ENCODE results near the gene CELSR3. TPM values are rescaled to one million over a fixed set of nuclear protein-coding genes. Genes with fewer than 3 reads are reported as not detected.

Gene CELSR3
- polyA plus RNA-seq, 2 of the 4 experiments (the other 2 are of a cell fraction): 2.2 to 4.8 TPM

- ATAC-seq (peak; percentile 98 to 100), FAIRE-seq (no peak), DNase-seq (ENCODE audit: low read depth in 1 of 2, low spot score in 1 of 2) (peak; percentile 77 to 92)
- 12% methylated on average over 24 of the region's 86 CpGs for WGBS (ENCODE audit: missing lambda C conversion rate)
- H3K4me1 ChIP-seq: peaks cover 19% of the 10 kb centered on the region
- H3K4me2 ChIP-seq: peak within 1 kb of the TSS; percentile 95
- no peaks in the 10 kb centered on the region for H3K9me3 ChIP-seq
- peak within 1 kb of the TSS; percentile 87 to 99 for H3K27ac ChIP-seq
- TF ChIP-seq BCL3 (IDR thresholded peaks at IDR 0.05): peak; percentile 28; the same call in 1 of the 3 replicates
- TF ChIP-seq KDM5A (IDR thresholded peaks at IDR 0.05): peak; percentile 86
- TF ChIP-seq, protein P1, sequence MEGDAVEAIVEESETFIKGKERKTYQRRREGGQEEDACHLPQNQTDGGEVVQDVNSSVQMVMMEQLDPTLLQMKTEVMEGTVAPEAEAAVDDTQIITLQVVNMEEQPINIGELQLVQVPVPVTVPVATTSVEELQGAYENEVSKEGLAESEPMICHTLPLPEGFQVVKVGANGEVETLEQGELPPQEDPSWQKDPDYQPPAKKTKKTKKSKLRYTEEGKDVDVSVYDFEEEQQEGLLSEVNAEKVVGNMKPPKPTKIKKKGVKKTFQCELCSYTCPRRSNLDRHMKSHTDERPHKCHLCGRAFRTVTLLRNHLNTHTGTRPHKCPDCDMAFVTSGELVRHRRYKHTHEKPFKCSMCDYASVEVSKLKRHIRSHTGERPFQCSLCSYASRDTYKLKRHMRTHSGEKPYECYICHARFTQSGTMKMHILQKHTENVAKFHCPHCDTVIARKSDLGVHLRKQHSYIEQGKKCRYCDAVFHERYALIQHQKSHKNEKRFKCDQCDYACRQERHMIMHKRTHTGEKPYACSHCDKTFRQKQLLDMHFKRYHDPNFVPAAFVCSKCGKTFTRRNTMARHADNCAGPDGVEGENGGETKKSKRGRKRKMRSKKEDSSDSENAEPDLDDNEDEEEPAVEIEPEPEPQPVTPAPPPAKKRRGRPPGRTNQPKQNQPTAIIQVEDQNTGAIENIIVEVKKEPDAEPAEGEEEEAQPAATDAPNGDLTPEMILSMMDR (IDR thresholded peaks at IDR 0.05): peak; percentile 44; the same call in 2 of the 3 replicates
- no peak for TF ChIP-seq JUNB (IDR thresholded peaks at IDR 0.05)
- peak; percentile 4 for TF ChIP-seq MAFK (IDR thresholded peaks at IDR 0.05; ENCODE audit: partially characterized antibody)
- peak; percentile 69 for TF ChIP-seq SMC3 (IDR thresholded peaks at IDR 0.05)
- TF ChIP-seq JUN (IDR thresholded peaks at IDR 0.05): peak in 1 of 2 experiments; percentile 71; a peak in 3 of 5 replicates
- no peak for TF ChIP-seq CBX2 (IDR thresholded peaks at IDR 0.05; ENCODE audit: borderline replicate concordance, low read depth)
- peak; percentile 32 to 45; a peak in 3 of 5 replicates for TF ChIP-seq RAD21 (conservative IDR thresholded peaks at IDR 0.05 in 1 of 2, IDR thresholded peaks at IDR 0.05 in 1 of 2)
- TF ChIP-seq, protein P2, sequence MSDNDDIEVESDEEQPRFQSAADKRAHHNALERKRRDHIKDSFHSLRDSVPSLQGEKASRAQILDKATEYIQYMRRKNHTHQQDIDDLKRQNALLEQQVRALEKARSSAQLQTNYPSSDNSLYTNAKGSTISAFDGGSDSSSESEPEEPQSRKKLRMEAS (IDR thresholded peaks at IDR 0.05): peak; percentile 56; the same call in 1 of the 2 replicates
- TF ChIP-seq RNF2 (IDR thresholded peaks at IDR 0.05; ENCODE audit: borderline replicate concordance, low read depth): no peak
- TF ChIP-seq, protein P3, sequence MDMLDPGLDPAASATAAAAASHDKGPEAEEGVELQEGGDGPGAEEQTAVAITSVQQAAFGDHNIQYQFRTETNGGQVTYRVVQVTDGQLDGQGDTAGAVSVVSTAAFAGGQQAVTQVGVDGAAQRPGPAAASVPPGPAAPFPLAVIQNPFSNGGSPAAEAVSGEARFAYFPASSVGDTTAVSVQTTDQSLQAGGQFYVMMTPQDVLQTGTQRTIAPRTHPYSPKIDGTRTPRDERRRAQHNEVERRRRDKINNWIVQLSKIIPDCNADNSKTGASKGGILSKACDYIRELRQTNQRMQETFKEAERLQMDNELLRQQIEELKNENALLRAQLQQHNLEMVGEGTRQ (IDR thresholded peaks at IDR 0.05): no peak
- TF ChIP-seq POLR2A (IDR thresholded peaks at IDR 0.05; ENCODE audit: low read length): peak; percentile 89
- TF ChIP-seq PHF8 (IDR thresholded peaks at IDR 0.05; ENCODE audit: borderline replicate concordance, low read depth): peak; percentile 74; the same call in 1 of the 2 replicates
- peak within 1 kb of the TSS; percentile 70 for H3K4me3 ChIP-seq
- POLR2A ChIA-PET: interaction anchor here (0.6 to 1.3 kb wide), 2 partner anchors 11 to 13 kb away, joined by 3 read pairs; no protein-coding TSS in a partner anchor
- CTCF ChIA-PET: interaction anchor here (0.6 to 2.7 kb wide), 7 partner anchors 8 to 50 kb away, joined by 3 to 13 read pairs (median 3); partner anchors contain the start of gene SLC26A6
Observed at GRCh38 chr3:48609088-48610005, 53.3 kb downstream of the CELSR3 start, which contains the start of gene UQCRC1. Gene UQCRC1 (minus strand): TSS chr3:48609646. CDS start chr3:48609620, 26 bp downstream.

GRCh38 chr3:48607519-48607918 lies 55.2 kb downstream of the CELSR3 start:
- FAIRE-seq (no peak), DNase-seq (ENCODE audit: low read depth in 1 of 2, low spot score in 1 of 2) (no peak), ATAC-seq (no peak)
- Histone ChIP-seq H3K4me2 (peak overlapping the region; percentile 95; the same call in 2 of the 3 replicates), H3K4me1 (peaks cover 12% of the 10 kb centered on the region; the same call in 2 of the 3 replicates), H3K27ac (no peak overlapping the region), H3K9me3 (no peaks in the 10 kb centered on the region), H3K4me3 (no peak overlapping the region)
- ChIA-PET POLR2A (no interaction called here), CTCF (no interaction called here)
- 91% methylated on average over 5 of the region's 5 CpGs for WGBS (ENCODE audit: missing lambda C conversion rate)
- TF ChIP-seq ZC3H11A (IDR thresholded peaks at IDR 0.05) (no peak), CEBPB (IDR thresholded peaks at IDR 0.05) (no peak), KDM5A (IDR thresholded peaks at IDR 0.05) (no peak), RNF2 (IDR thresholded peaks at IDR 0.05; ENCODE audit: borderline replicate concordance, low read depth) (no peak), ESRRA (IDR thresholded peaks at IDR 0.05; ENCODE audit: borderline replicate concordance, low read length) (no peak), NFE2L2 (conservative IDR thresholded peaks at IDR 0.05; ENCODE audit: low read length) (no peak), TFCP2L1 (CRISPR knock-in tag; IDR thresholded peaks at IDR 0.05) (no peak), JUNB (IDR thresholded peaks at IDR 0.05) (no peak), SMC3 (IDR thresholded peaks at IDR 0.05) (no peak), BCL3 (IDR thresholded peaks at IDR 0.05) (no peak), MAFK (IDR thresholded peaks at IDR 0.05; ENCODE audit: partially characterized antibody) (no peak), ZNF302 (CRISPR knock-in tag; IDR thresholded peaks at IDR 0.05) (no peak)
- TF ChIP-seq, protein P4, sequence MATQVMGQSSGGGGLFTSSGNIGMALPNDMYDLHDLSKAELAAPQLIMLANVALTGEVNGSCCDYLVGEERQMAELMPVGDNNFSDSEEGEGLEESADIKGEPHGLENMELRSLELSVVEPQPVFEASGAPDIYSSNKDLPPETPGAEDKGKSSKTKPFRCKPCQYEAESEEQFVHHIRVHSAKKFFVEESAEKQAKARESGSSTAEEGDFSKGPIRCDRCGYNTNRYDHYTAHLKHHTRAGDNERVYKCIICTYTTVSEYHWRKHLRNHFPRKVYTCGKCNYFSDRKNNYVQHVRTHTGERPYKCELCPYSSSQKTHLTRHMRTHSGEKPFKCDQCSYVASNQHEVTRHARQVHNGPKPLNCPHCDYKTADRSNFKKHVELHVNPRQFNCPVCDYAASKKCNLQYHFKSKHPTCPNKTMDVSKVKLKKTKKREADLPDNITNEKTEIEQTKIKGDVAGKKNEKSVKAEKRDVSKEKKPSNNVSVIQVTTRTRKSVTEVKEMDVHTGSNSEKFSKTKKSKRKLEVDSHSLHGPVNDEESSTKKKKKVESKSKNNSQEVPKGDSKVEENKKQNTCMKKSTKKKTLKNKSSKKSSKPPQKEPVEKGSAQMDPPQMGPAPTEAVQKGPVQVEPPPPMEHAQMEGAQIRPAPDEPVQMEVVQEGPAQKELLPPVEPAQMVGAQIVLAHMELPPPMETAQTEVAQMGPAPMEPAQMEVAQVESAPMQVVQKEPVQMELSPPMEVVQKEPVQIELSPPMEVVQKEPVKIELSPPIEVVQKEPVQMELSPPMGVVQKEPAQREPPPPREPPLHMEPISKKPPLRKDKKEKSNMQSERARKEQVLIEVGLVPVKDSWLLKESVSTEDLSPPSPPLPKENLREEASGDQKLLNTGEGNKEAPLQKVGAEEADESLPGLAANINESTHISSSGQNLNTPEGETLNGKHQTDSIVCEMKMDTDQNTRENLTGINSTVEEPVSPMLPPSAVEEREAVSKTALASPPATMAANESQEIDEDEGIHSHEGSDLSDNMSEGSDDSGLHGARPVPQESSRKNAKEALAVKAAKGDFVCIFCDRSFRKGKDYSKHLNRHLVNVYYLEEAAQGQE (IDR thresholded peaks at IDR 0.05): no peak
- TF ChIP-seq, protein P5, sequence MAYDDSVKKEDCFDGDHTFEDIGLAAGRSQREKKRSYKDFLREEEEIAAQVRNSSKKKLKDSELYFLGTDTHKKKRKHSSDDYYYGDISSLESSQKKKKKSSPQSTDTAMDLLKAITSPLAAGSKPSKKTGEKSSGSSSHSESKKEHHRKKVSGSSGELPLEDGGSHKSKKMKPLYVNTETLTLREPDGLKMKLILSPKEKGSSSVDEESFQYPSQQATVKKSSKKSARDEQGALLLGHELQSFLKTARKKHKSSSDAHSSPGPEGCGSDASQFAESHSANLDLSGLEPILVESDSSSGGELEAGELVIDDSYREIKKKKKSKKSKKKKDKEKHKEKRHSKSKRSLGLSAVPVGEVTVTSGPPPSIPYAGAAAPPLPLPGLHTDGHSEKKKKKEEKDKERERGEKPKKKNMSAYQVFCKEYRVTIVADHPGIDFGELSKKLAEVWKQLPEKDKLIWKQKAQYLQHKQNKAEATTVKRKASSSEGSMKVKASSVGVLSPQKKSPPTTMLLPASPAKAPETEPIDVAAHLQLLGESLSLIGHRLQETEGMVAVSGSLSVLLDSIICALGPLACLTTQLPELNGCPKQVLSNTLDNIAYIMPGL (CRISPR knock-in tag; IDR thresholded peaks at IDR 0.05; ENCODE audit: borderline replicate concordance): no peak

All from A549 (cell line).